DND-41 (cell line): ENCODE data around the gene FAM181B.

ENCODE experiments used
- ATAC-seq: fragments of 200-7000 bp; cut with Tn5 transposase; 3 replicates; pipeline ENCODE4 v1.9.1; 2021; ENCODE audit warnings: low read depth; ENCODE audit not compliant: insufficient read depth
- DNase-seq: peaks from one replicate; pipeline ENCODE4 v3.0.0-alpha.2; 2020
- H2AFZ ChIP-seq: 2 replicates; pipeline ENCODE4 v1.6.0; 2012; ENCODE audit warnings: low read depth, low read length
- H3K27ac ChIP-seq: 2 replicates; pipeline ENCODE4 v1.5.1; 2012; ENCODE audit warnings: low read length, inconsistent platforms
- H3K27me3 ChIP-seq: fragments of 200-600 bp; sonication (generic); 2 replicates; pipeline ENCODE4 v1.6.0; 2012; ENCODE audit warnings: low read length, mild to moderate bottlenecking, inconsistent platforms; ENCODE audit not compliant: insufficient read depth, poor library complexity
- H3K36me3 ChIP-seq: 2 replicates; pipeline ENCODE4 v1.5.1; 2012; ENCODE audit warnings: low read length, inconsistent platforms; ENCODE audit not compliant: insufficient read depth
- H3K4me1 ChIP-seq: 2 replicates; pipeline ENCODE4 v1.5.1; 2012; ENCODE audit warnings: mild to moderate bottlenecking, low read length; ENCODE audit not compliant: insufficient read depth
- H3K4me2 ChIP-seq: 2 replicates; pipeline ENCODE4 v1.6.0; 2012; ENCODE audit warnings: mild to moderate bottlenecking, moderate library complexity, low read length, inconsistent platforms; ENCODE audit not compliant: insufficient read depth
- H3K4me3 ChIP-seq, 2 experiments: fragments of 200-600 bp in 1 of 2; shearing (Covaris generic) in 1 of 2; 2 replicates each; pipeline ENCODE4 v1.5.1; 2012 to 2016; ENCODE audit warnings: inconsistent platforms in 2 of 2, low read length in 2 of 2, mild to moderate bottlenecking in 2 of 2, low read depth in 1 of 2, moderate library complexity in 1 of 2
- H3K79me2 ChIP-seq: 2 replicates; pipeline ENCODE4 v1.6.0; 2012; ENCODE audit warnings: low read length, inconsistent platforms; ENCODE audit not compliant: insufficient read depth
- H3K9ac ChIP-seq: 2 replicates; pipeline ENCODE4 v1.6.0; 2012; ENCODE audit warnings: low read depth, mild to moderate bottlenecking, inconsistent platforms, low read length, moderate library complexity
- H3K9me3 ChIP-seq: 2 replicates; pipeline ENCODE4 v1.5.1; 2012; ENCODE audit warnings: low read length, moderate library complexity, mild to moderate bottlenecking, inconsistent platforms; ENCODE audit not compliant: insufficient read depth, severe bottlenecking
- H4K20me1 ChIP-seq: 2 replicates; pipeline ENCODE4 v1.6.0; 2012; ENCODE audit warnings: low read length; ENCODE audit not compliant: insufficient read depth
- EZH2 ChIP-seq: IDR thresholded peaks from 3 replicates; pipeline ENCODE4 v1.6.1; 2012; ENCODE audit warnings: borderline replicate concordance, low read depth, mild to moderate bottlenecking, moderate library complexity, low read length, inconsistent platforms; ENCODE audit not compliant: severe bottlenecking
- TF ChIP-seq, protein P1 (sequence below): IDR thresholded peaks from 2 replicates; pipeline ENCODE4 v1.5.1; 2012; ENCODE audit warnings: borderline replicate concordance, low read length, moderate library complexity, mild to moderate bottlenecking; ENCODE audit not compliant: poor library complexity, severe bottlenecking; ENCODE audit errors: extremely low read depth

FAM181B gene

GRCh38 chr11:82682003-82682751, 51.5 kb downstream of the FAM181B start:
- ATAC-seq (peak; percentile 54; the same call in 1 of the 3 replicates), DNase-seq (peak; percentile 10)
- Histone ChIP-seq H3K27ac (no peak overlapping the region), H3K79me2 (no peaks in the 10 kb centered on the region), H3K4me1 (no peaks in the 10 kb centered on the region), H3K27me3 (no peaks in the 10 kb centered on the region), H3K36me3 (no peaks in the 10 kb centered on the region), H3K4me2 (no peak overlapping the region), H4K20me1 (no peaks in the 10 kb centered on the region), H3K9ac (no peak overlapping the region), H2AFZ (no peak overlapping the region; the same call in 1 of the 2 replicates), H3K9me3 (peaks cover 6% of the 10 kb centered on the region), H3K4me3 (no peak overlapping the region)
- TF ChIP-seq, protein P1, sequence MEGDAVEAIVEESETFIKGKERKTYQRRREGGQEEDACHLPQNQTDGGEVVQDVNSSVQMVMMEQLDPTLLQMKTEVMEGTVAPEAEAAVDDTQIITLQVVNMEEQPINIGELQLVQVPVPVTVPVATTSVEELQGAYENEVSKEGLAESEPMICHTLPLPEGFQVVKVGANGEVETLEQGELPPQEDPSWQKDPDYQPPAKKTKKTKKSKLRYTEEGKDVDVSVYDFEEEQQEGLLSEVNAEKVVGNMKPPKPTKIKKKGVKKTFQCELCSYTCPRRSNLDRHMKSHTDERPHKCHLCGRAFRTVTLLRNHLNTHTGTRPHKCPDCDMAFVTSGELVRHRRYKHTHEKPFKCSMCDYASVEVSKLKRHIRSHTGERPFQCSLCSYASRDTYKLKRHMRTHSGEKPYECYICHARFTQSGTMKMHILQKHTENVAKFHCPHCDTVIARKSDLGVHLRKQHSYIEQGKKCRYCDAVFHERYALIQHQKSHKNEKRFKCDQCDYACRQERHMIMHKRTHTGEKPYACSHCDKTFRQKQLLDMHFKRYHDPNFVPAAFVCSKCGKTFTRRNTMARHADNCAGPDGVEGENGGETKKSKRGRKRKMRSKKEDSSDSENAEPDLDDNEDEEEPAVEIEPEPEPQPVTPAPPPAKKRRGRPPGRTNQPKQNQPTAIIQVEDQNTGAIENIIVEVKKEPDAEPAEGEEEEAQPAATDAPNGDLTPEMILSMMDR, result peak; percentile 76
- no peak for TF ChIP-seq EZH2

- no peaks in the 10 kb centered on the region for H3K4me1 ChIP-seq
These were observed 53.4 kb downstream of the FAM181B start for GRCh38 chr11:82680252-82680651.

More at GRCh38 chr11:82680252-82680651, 53.4 kb downstream of the FAM181B start:
- H3K36me3 ChIP-seq, result no peaks in the 10 kb centered on the region
- no peaks in the 10 kb centered on the region for H3K27me3 ChIP-seq
- H3K9ac ChIP-seq, result no peak overlapping the region
- TF ChIP-seq, protein P1, result no peak
- no peak for TF ChIP-seq EZH2
- H2AFZ ChIP-seq, result no peak overlapping the region
- H3K9me3 ChIP-seq, result peaks cover 6% of the 10 kb centered on the region
- no peak overlapping the region for H3K4me2 ChIP-seq
- H3K27ac ChIP-seq, result no peak overlapping the region
- ATAC-seq, result no peak
- no peak overlapping the region for H3K4me3 ChIP-seq
- H4K20me1 ChIP-seq, result no peaks in the 10 kb centered on the region
- no peak for DNase-seq
- H3K79me2 ChIP-seq, result no peaks in the 10 kb centered on the region
